HCT116 (cell line): ENCODE results near the gene IPO8.

Experiments
- CTCF ChIP-seq, 3 experiments: fragments of 200-600 bp in 1 of 3; sonication (generic) in 1 of 3; IDR thresholded peaks in 2 of 3; conservative IDR thresholded peaks in 1 of 3; 2 replicates each; pipeline ENCODE4 v1.5.1; 2012 to 2017; ENCODE audit warnings: low read depth in 2 of 3, low read length in 2 of 3, antibody characterized with exemption in 1 of 3, borderline replicate concordance in 1 of 3, control low read depth in 1 of 3, mild to moderate bottlenecking in 1 of 3, mixed read lengths in 1 of 3, mixed run types in 1 of 3, moderate library complexity in 1 of 3; ENCODE audit not compliant: insufficient read depth in 1 of 3
- EZH2 ChIP-seq: fragments of 200-600 bp; sonication (generic); IDR thresholded peaks from 2 replicates; pipeline ENCODE4 v1.6.1; 2017; ENCODE audit warnings: antibody characterized with exemption, mixed run types
- POLR2A ChIP-seq: IDR thresholded peaks from 2 replicates; pipeline ENCODE4 v1.7.0; 2011; ENCODE audit warnings: borderline replicate concordance; ENCODE audit not compliant: insufficient read depth, insufficient read length; ENCODE audit errors: extremely low read depth
- POLR2AphosphoS5 ChIP-seq: IDR thresholded peaks from 2 replicates; pipeline ENCODE4 v1.6.1; 2011; ENCODE audit warnings: mild to moderate bottlenecking, low read depth, low read length, moderate library complexity
- YY1 ChIP-seq: IDR thresholded peaks from 2 replicates; pipeline ENCODE4 v1.6.1; 2011; ENCODE audit warnings: low read length, low read depth, moderate library complexity, mild to moderate bottlenecking; ENCODE audit not compliant: insufficient replicate concordance; ENCODE audit errors: extremely low read depth

- TF ChIP-seq CTCF (IDR thresholded peaks at IDR 0.05 in 2 of 3, conservative IDR thresholded peaks at IDR 0.05 in 1 of 3; ENCODE audit: borderline replicate concordance in 1 of 3, insufficient read depth in 1 of 3, low read depth in 2 of 3, low read length in 2 of 3) (no peak), EZH2 (no peak), POLR2A (no peak), POLR2AphosphoS5 (no peak), YY1 (no peak)
Observed at GRCh38 chr12:30679241-30679640, 16.4 kb downstream of the IPO8 start.
